Measurements from ENCODE around the gene WIZ. TPM values are rescaled to one million over a fixed set of nuclear protein-coding genes. Genes with fewer than 3 reads are reported as not detected.
"Not testable (repeated sequence)": the region's sequence is repeated elsewhere in the genome, so short reads cannot be mapped to it uniquely, and the experiment has no call there.

Gene WIZ
- total and polyA plus RNA-seq, 9 of the 15 experiments (the other 6 are each of a cell fraction or from before 2014, with no cell fraction given), result 0.06 to 37.5 (median 4.8) TPM

DNA sequence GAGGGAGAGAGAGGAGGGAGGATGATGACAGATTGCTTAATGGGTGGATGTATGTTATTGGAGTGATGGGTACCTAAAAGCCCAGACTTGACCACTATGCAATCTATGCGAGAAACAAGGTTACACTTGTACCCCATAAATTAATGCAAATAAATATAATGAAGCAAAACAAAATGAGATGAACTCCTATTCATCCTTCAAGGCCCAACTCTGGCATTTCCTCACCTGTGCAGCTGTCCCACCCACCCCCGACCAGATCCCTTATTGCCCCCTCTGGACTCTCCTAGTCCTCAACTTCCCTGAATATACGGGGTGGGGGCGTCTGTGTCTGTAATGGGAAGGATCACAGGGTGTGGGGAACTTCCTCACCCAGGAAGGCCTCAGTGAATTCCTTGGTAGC lies 25.4 kb upstream of the WIZ start (continued):
- TF ChIP-seq, protein P1, sequence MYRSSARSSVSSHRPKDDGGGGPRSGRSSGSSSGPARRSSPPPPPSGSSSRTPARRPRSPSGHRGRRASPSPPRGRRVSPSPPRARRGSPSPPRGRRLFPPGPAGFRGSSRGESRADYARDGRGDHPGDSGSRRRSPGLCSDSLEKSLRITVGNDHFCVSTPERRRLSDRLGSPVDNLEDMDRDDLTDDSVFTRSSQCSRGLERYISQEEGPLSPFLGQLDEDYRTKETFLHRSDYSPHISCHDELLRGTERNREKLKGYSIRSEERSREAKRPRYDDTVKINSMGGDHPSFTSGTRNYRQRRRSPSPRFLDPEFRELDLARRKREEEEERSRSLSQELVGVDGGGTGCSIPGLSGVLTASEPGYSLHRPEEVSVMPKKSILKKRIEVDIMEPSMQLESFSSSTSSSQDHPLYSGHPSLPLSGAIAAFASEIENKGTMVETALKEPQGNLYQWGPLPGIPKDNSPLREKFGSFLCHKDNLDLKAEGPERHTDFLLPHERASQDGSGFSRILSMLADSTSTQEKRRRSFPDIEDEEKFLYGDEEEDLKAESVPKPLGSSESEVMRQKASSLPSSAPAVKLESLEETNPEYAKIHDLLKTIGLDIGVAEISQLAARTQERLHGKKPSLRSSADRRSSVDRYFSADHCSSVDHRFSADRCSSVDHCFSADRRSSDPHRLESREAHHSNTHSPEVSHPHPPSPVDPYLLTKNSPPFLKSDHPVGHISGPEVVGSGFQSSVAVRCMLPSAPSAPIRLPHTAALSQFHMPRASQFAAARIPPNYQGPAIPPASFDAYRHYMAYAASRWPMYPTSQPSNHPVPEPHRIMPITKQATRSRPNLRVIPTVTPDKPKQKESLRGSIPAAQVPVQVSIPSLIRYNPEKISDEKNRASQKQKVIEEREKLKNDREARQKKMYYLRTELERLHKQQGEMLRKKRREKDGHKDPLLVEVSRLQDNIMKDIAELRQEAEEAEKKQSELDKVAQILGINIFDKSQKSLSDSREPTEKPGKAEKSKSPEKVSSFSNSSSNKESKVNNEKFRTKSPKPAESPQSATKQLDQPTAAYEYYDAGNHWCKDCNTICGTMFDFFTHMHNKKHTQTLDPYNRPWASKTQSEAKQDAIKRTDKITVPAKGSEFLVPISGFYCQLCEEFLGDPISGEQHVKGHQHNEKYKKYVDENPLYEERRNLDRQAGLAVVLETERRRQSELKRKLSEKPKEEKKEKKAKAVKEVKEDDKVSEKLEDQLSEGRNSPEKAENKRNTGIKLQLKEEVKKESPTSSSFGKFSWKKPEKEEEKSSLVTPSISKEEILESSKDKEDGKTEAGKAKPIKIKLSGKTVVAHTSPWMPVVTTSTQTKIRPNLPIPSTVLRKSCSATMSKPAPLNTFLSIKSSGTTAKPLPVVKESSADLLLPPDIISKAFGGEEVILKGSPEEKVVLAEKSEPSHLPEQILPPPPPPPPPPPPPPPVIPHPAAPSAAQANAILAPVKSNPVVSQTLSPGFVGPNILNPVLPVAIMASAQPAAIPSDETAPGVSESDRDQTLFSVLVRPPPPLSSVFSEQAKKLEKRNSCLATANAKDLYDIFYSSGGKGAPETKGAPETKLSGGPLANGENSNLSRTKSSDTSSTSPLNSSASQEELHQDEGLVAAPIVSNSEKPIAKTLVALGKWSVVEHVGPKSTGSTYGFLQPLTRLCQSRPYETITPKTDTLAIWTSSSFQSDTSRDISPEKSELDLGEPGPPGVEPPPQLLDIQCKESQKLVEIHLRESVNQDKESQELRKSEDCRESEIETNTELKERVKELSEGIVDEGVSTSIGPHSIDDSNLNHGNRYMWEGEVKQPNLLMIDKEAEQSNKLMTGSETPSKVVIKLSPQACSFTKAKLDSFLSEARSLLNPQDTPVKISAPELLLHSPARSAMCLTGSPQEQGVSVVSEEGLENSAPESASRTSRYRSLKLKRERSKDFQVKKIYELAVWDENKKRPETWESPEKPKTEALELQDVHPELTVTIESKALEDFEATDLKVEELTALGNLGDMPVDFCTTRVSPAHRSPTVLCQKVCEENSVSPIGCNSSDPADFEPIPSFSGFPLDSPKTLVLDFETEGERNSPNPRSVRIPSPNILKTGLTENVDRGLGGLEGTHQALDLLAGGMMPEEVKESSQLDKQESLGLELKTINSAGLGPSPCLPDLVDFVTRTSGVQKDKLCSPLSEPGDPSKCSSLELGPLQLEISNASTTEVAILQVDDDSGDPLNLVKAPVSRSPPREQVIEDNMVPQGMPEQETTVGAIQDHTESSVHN (IDR thresholded peaks at IDR 0.05; ENCODE audit: borderline replicate concordance in 1 of 2, low read depth in 1 of 2), result no peak
- no peak for TF ChIP-seq HDGF (IDR thresholded peaks at IDR 0.05)
- no peak for TF ChIP-seq YY1 (IDR thresholded peaks at IDR 0.05; ENCODE audit: borderline replicate concordance in 1 of 3, control insufficient read depth in 1 of 3, extremely low read depth in 1 of 3, insufficient read depth in 3 of 3, insufficient read length in 1 of 3, insufficient replicate concordance in 2 of 3, low read depth in 1 of 3, low read length in 2 of 3)
- TF ChIP-seq ZNF174 (CRISPR knock-in tag; IDR thresholded peaks at IDR 0.05), result no peak

- in situ Hi-C loops (cut with MboI), result not testable (repeated sequence)
Observed at GRCh38 chr19:15473821-15474220, 24.1 kb upstream of the WIZ start.

More at GRCh38 chr19:15473821-15474220, 24.1 kb upstream of the WIZ start:
- H3K9ac ChIP-seq (ENCODE audit: insufficient read depth in 1 of 2, low read depth in 2 of 2, low read length in 2 of 2); H3K36me3 ChIP-seq (ENCODE audit: control insufficient read depth, insufficient read depth, low read length); H3K4me3 ChIP-seq; H3K9me3 ChIP-seq (replicated peaks; ENCODE audit: control insufficient read depth, insufficient read depth, low read depth, low read length); FAIRE-seq; BruUV-seq (replicated peaks); H3K4me2 ChIP-seq (ENCODE audit: insufficient read depth, low read length); H3K79me2 ChIP-seq (ENCODE audit: control insufficient read depth, insufficient read depth, low read length); H3K9me1 ChIP-seq (ENCODE audit: control insufficient read depth, insufficient read depth, low read length); H2AFZ ChIP-seq (ENCODE audit: low read depth, low read length); ATAC-seq; CTCF ChIA-PET (ENCODE audit: low intra/inter-chr PET ratio); intact Hi-C loops (cut with micrococcal nuclease); H4K20me1 ChIP-seq (replicated peaks; ENCODE audit: control insufficient read depth, insufficient read depth, low read length); H3K27ac ChIP-seq (ENCODE audit: extremely low read depth, low read depth, low read length); DNase-seq (ENCODE audit: extremely low read depth in 1 of 4, low spot score in 3 of 4): not testable (repeated sequence)
- peaks cover 0 to 16% of the 10 kb centered on the region in 2 experiments; a peak in 2 of 5 replicates for H3K4me1 ChIP-seq (replicated peaks in 1 of 2; ENCODE audit: control insufficient read depth in 2 of 2, insufficient read depth in 2 of 2, low read length in 2 of 2)
- 2% methylated on average over 4 of the region's 4 CpGs for WGBS (ENCODE audit: insufficient coverage, low coverage, missing lambda C conversion rate)
- POLR2A ChIA-PET, result interaction anchor here (0.7 kb wide), 1 partner anchor 1267 kb away, joined by 3 read pairs; no protein-coding TSS in a partner anchor
- H3K27me3 ChIP-seq (ENCODE audit: control insufficient read depth in 2 of 2, insufficient read depth in 2 of 2, low read length in 2 of 2), result peaks cover 7 to 30% of the 10 kb centered on the region in 2 experiments; a peak in 4 of 5 replicates

Measured in K562 (cell line).